Measurements from ENCODE around the gene LRRC46. TPM values are rescaled to one million over a fixed set of nuclear protein-coding genes. Genes with fewer than 3 reads are reported as not detected.

The LRRC46 gene
- total and polyA plus RNA-seq, 2 donors (not counting 1 experiment from before 2014, with no cell fraction given), result 0.69 to 2.4 TPM

DNA sequence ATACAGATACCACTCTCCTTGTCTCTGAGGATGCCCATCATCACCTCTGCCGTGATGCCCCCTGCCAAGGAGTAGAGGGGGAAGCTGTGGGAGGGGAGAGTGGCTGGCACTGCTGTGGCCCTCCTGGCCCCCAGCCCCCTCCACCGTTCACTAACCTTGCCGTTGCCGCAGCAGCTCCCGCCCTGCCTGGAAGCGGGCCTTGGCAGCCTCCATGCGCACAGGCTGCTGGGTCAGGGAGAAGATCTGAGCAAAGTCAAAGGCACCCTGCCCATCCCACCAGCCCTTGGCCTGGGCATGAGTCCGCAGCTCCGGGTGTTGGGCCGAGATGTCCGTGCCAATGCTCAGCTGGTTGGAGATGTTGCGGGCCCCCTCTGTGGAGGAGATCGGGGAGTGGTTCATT is 7.2 kb downstream of the LRRC46 start:
- Mint-ChIP-seq H3K27ac (no peak overlapping the region), H3K4me1 (peaks cover 26% of the 10 kb centered on the region), H3K9me3 (ENCODE audit: insufficient read depth) (no peaks in the 10 kb centered on the region), H3K4me3 (peak overlapping the region; percentile 47), H3K27me3 (peaks cover 3% of the 10 kb centered on the region)
- no peak overlapping the region for H3K27ac ChIP-seq (ENCODE audit: low read length in 2 of 2)
- peaks cover 9 to 18% of the 10 kb centered on the region in 2 donors for H3K4me1 ChIP-seq (ENCODE audit: control insufficient read depth in 2 of 2, insufficient read depth in 2 of 2, low read length in 2 of 2)
- POLR2A ChIA-PET, result no interaction called here
- TF ChIP-seq, protein P1, sequence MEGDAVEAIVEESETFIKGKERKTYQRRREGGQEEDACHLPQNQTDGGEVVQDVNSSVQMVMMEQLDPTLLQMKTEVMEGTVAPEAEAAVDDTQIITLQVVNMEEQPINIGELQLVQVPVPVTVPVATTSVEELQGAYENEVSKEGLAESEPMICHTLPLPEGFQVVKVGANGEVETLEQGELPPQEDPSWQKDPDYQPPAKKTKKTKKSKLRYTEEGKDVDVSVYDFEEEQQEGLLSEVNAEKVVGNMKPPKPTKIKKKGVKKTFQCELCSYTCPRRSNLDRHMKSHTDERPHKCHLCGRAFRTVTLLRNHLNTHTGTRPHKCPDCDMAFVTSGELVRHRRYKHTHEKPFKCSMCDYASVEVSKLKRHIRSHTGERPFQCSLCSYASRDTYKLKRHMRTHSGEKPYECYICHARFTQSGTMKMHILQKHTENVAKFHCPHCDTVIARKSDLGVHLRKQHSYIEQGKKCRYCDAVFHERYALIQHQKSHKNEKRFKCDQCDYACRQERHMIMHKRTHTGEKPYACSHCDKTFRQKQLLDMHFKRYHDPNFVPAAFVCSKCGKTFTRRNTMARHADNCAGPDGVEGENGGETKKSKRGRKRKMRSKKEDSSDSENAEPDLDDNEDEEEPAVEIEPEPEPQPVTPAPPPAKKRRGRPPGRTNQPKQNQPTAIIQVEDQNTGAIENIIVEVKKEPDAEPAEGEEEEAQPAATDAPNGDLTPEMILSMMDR (IDR thresholded peaks at IDR 0.05), result no peak
- no peak for TF ChIP-seq EZH2 (IDR thresholded peaks at IDR 0.05; ENCODE audit: borderline replicate concordance, insufficient read depth, low read depth, low read length, poor library complexity, severe bottlenecking)
- no peak overlapping the region for H2AFZ ChIP-seq (ENCODE audit: insufficient read depth, low read depth, low read length, poor library complexity, severe bottlenecking)
- peaks cover 11% of the 10 kb centered on the region for H3K79me2 ChIP-seq (ENCODE audit: control insufficient read depth, insufficient read depth, low read length)
- H3K4me2 ChIP-seq (replicated peaks; ENCODE audit: low read depth, low read length, poor library complexity, severe bottlenecking), result no peak overlapping the region
- intact Hi-C loops (cut with micrococcal nuclease), result no loop called here
- H3K27me3 ChIP-seq (replicated peaks in 1 of 4; ENCODE audit: control extremely low read depth in 1 of 4, control insufficient read depth in 3 of 4, insufficient read depth in 4 of 4, low read length in 3 of 4), result no peaks in the 10 kb centered on the region
- ATAC-seq (ENCODE audit: low read depth) (no peak), DNase-seq (no peak)
- CTCF ChIA-PET, result interaction anchor here (19.9 kb wide), 1 partner anchor 50 kb away, joined by 436 read pairs; the partner anchor contains the start of gene SP2
- peaks cover 0 to 15% of the 10 kb centered on the region in 2 experiments for H3K36me3 ChIP-seq (replicated peaks in 1 of 2; ENCODE audit: control extremely low read depth in 1 of 2, control insufficient read depth in 1 of 2, extremely low read depth in 1 of 2, insufficient read depth in 2 of 2, low read length in 1 of 2)
- no peak overlapping the region for H3K9ac ChIP-seq (ENCODE audit: low read length)
- H3K4me3 ChIP-seq (ENCODE audit: control extremely low read depth in 1 of 5, extremely low read depth in 1 of 5, insufficient read depth in 1 of 5, low read depth in 2 of 5, low read length in 4 of 5), result no peak overlapping the region
- WGBS (ENCODE audit: insufficient coverage), result 98% methylated on average over 8 of the region's 13 CpGs
- no peaks in the 10 kb centered on the region for H3K9me3 ChIP-seq (ENCODE audit: control extremely low read depth in 1 of 3, control insufficient read depth in 2 of 3, insufficient read depth in 1 of 3, low read length in 2 of 3)
- no peaks in the 10 kb centered on the region for H4K20me1 ChIP-seq (ENCODE audit: control insufficient read depth, insufficient read depth, low read length, poor library complexity, severe bottlenecking)

DNA sequence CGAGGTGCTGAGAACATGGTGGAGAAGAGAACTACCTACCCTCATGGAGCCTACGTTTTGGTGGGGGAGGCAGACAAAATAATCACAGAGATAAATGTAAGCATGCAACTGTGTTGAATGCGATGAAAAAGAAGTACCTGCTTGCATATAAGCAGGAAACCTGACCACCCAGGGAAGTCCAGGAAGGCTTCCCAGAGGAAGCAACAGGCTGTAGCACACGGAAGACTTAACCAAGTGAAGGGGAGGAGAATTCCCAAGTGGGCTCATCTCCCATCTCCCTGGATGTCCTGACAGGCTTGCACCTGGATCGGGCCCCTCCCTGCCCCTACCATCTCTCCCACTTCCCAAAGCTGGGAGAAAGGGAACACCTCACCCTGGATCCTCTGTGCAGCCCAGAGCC is 7.6 kb downstream of the LRRC46 start:
- WGBS (ENCODE audit: insufficient coverage), result 100% methylated on average over 3 of the region's 5 CpGs
- H3K4me1 Mint-ChIP-seq, result peaks cover 26% of the 10 kb centered on the region

More for the DNA sequence above, 7.6 kb downstream of the LRRC46 start:
- TF ChIP-seq, protein P1 (IDR thresholded peaks at IDR 0.05), result no peak
- TF ChIP-seq EZH2 (IDR thresholded peaks at IDR 0.05; ENCODE audit: borderline replicate concordance, insufficient read depth, low read depth, low read length, poor library complexity, severe bottlenecking), result no peak
- no peaks in the 10 kb centered on the region for H4K20me1 ChIP-seq (ENCODE audit: control insufficient read depth, insufficient read depth, low read length, poor library complexity, severe bottlenecking)
- H3K27ac ChIP-seq (ENCODE audit: low read length in 2 of 2), result no peak overlapping the region
- H3K9me3 ChIP-seq (ENCODE audit: control extremely low read depth in 1 of 3, control insufficient read depth in 2 of 3, insufficient read depth in 1 of 3, low read length in 2 of 3), result no peaks in the 10 kb centered on the region
- no peak overlapping the region for H2AFZ ChIP-seq (ENCODE audit: insufficient read depth, low read depth, low read length, poor library complexity, severe bottlenecking)
- H3K4me1 ChIP-seq (ENCODE audit: control insufficient read depth in 2 of 2, insufficient read depth in 2 of 2, low read length in 2 of 2), result peaks cover 9 to 18% of the 10 kb centered on the region in 2 donors
- ATAC-seq (ENCODE audit: low read depth), result no peak
- H3K9ac ChIP-seq (ENCODE audit: low read length), result no peak overlapping the region
- peaks cover 0 to 4% (median 2%) of the 10 kb centered on the region in 4 experiments for H3K27me3 ChIP-seq (replicated peaks in 1 of 4; ENCODE audit: control extremely low read depth in 1 of 4, control insufficient read depth in 3 of 4, insufficient read depth in 4 of 4, low read length in 3 of 4)
- ChIA-PET POLR2A (no interaction called here), CTCF (interaction anchor here (19.9 kb wide), 1 partner anchor 50 kb away, joined by 436 read pairs; the partner anchor contains the start of gene SP2)
- peaks cover 11% of the 10 kb centered on the region for H3K79me2 ChIP-seq (ENCODE audit: control insufficient read depth, insufficient read depth, low read length)
- no peak overlapping the region for H3K4me3 ChIP-seq (ENCODE audit: control extremely low read depth in 1 of 5, extremely low read depth in 1 of 5, insufficient read depth in 1 of 5, low read depth in 2 of 5, low read length in 4 of 5)
- no peak overlapping the region for H3K27ac Mint-ChIP-seq
- peaks cover 3% of the 10 kb centered on the region for H3K27me3 Mint-ChIP-seq
- H3K9me3 Mint-ChIP-seq (ENCODE audit: insufficient read depth), result no peaks in the 10 kb centered on the region
- DNase-seq, result no peak
- H3K4me3 Mint-ChIP-seq, result peak overlapping the region; percentile 47
- H3K4me2 ChIP-seq (replicated peaks; ENCODE audit: low read depth, low read length, poor library complexity, severe bottlenecking), result no peak overlapping the region
- intact Hi-C loops (cut with micrococcal nuclease), result no loop called here
- peaks cover 0 to 15% of the 10 kb centered on the region in 2 experiments for H3K36me3 ChIP-seq (replicated peaks in 1 of 2; ENCODE audit: control extremely low read depth in 1 of 2, control insufficient read depth in 1 of 2, extremely low read depth in 1 of 2, insufficient read depth in 2 of 2, low read length in 1 of 2)
